ENCODE measurements around the gene SULT1E1.

Gene SULT1E1

DNA sequence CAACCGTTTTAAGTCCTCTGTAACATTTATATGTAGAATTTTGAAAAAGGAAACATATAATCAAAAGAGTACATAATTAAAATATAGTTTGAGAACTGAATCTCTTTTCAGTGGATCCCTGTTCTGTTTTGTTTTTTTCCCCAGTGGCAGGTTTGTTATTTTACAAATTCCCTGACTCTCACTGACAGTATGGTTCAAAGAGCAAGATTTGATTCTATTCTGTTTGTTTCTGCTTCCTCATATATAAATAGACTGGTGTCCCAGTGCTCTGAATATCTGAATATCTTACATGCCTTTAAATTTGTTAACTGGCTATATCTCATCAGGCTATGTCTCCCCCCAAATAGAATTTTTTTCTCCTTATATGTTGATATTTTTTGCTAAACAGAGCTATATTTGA is 16.6 kb downstream of the SULT1E1 start:
- intact Hi-C loops (cut with DNase I; ENCODE audit: low total_unique reads), result no loop called here
- no peaks in the 10 kb centered on the region for H3K4me1 ChIP-seq
- no peak for DNase-seq

DNA sequence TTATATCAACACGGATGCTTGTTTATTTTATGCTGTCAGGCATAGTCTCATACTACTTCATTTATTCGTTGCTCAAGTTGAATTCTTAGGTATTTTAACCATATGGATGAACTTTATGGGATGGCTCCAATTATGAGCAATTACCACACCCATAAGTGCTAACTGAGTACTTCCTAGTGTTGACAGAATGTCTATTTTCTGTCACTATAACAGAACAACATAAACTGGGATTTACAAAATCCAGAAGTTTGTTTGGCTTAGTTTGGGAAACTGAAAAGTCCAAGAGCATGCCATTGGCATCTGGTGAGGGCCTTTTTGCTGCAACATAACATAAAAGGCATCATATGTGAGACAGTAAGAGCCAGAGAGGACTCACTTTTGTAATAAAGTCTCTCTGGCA is 21.0 kb downstream of the SULT1E1 start:
- Histone ChIP-seq H3K36me3 (no peaks in the 10 kb centered on the region), H3K4me3 (no peak overlapping the region), H3K4me1 (no peaks in the 10 kb centered on the region), H3K9me3 (no peaks in the 10 kb centered on the region), H3K27ac (no peak overlapping the region), H3K27me3 (no peaks in the 10 kb centered on the region)
- TF ChIP-seq, protein P1, sequence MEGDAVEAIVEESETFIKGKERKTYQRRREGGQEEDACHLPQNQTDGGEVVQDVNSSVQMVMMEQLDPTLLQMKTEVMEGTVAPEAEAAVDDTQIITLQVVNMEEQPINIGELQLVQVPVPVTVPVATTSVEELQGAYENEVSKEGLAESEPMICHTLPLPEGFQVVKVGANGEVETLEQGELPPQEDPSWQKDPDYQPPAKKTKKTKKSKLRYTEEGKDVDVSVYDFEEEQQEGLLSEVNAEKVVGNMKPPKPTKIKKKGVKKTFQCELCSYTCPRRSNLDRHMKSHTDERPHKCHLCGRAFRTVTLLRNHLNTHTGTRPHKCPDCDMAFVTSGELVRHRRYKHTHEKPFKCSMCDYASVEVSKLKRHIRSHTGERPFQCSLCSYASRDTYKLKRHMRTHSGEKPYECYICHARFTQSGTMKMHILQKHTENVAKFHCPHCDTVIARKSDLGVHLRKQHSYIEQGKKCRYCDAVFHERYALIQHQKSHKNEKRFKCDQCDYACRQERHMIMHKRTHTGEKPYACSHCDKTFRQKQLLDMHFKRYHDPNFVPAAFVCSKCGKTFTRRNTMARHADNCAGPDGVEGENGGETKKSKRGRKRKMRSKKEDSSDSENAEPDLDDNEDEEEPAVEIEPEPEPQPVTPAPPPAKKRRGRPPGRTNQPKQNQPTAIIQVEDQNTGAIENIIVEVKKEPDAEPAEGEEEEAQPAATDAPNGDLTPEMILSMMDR (IDR thresholded peaks at IDR 0.05), result no peak
- intact Hi-C loops (cut with DNase I; ENCODE audit: low total_unique reads), result no loop called here
- DNase-seq, result no peak

More for the DNA sequence above, 16.6 kb downstream of the SULT1E1 start:
- Histone ChIP-seq H3K27me3 (no peaks in the 10 kb centered on the region), H3K36me3 (no peaks in the 10 kb centered on the region), H3K9me3 (no peaks in the 10 kb centered on the region), H3K4me3 (no peak overlapping the region), H3K27ac (no peak overlapping the region)
- TF ChIP-seq, protein P1 (IDR thresholded peaks at IDR 0.05), result no peak

DNA sequence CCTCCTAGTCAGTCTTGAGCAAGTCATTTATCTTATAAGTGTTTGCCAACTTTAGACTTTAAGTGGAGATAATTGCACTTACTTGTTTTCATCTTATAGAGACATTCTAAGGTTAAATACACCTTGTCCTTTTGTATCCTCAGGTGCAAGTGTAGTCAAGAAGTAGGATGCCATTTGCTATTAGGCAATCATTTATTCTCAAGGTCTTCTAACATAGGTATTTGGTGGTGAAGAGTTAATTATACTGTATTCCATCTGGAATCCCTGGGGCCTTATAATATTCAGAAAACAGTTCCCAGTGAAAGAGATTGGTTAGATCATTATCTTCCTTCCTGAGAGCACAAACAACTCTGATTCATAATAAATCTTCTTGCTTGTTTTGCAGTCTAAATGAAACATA is 23.7 kb downstream of the SULT1E1 start:
- H3K27me3 ChIP-seq, result no peaks in the 10 kb centered on the region
- no peak overlapping the region for H3K27ac ChIP-seq
- no peak overlapping the region for H3K4me3 ChIP-seq
- intact Hi-C loops (cut with DNase I; ENCODE audit: low total_unique reads), result no loop called here
- DNase-seq, result no peak
- no peaks in the 10 kb centered on the region for H3K4me1 ChIP-seq
- TF ChIP-seq, protein P1 (IDR thresholded peaks at IDR 0.05), result no peak
- no peaks in the 10 kb centered on the region for H3K36me3 ChIP-seq
- no peaks in the 10 kb centered on the region for H3K9me3 ChIP-seq

DNA sequence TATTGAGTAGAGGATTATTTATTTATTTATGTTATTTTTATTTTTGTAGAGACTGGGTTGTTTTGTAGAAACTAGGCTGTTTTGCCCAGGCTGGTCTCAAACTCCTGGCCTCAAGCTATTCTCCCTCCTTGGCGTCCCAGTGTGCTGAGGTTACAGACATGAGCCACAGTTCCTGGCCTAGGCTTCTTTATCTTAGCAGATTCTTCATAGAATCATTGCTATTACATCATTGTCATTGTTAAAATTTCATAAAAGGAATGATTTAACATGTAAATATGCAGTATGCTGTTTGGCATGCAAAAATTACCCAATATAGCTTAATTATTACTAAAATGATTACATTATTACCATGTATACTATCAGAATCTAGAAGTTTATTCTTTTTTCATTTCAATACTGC is 24.2 kb downstream of the SULT1E1 start:
- TF ChIP-seq, protein P1 (IDR thresholded peaks at IDR 0.05), result no peak
- Histone ChIP-seq H3K36me3 (no peaks in the 10 kb centered on the region), H3K27ac (no peak overlapping the region), H3K4me1 (no peaks in the 10 kb centered on the region), H3K27me3 (no peaks in the 10 kb centered on the region), H3K4me3 (no peak overlapping the region), H3K9me3 (no peaks in the 10 kb centered on the region)
- intact Hi-C loops (cut with DNase I; ENCODE audit: low total_unique reads), result no loop called here
- no peak for DNase-seq

DNA sequence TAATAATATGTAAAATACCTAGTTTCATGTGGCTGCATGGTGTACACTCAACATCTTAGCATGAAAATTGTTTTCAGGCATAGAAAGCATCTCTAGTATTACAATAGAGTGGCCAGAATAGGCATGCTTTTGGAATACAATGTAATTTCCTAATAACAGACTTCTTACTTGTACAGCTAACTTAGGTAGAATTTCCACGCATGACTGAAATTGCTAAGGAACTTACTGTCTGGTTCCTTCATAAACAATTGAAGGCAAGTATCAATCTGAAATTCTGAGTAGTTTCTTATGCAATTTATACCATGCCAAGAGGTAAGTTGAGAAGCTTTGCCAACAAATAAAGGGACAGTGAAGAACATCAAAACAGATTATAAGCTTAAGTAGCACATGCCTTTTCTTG is 26.7 kb downstream of the SULT1E1 start:
- Histone ChIP-seq H3K9me3 (no peaks in the 10 kb centered on the region), H3K36me3 (no peaks in the 10 kb centered on the region), H3K27me3 (no peaks in the 10 kb centered on the region), H3K27ac (no peak overlapping the region), H3K4me3 (no peak overlapping the region), H3K4me1 (peaks cover 0 to 7% (median 2%) of the 10 kb centered on the region in 4 donors)
- intact Hi-C loops (cut with DNase I; ENCODE audit: low total_unique reads), result no loop called here
- no peak for DNase-seq
- TF ChIP-seq, protein P1 (IDR thresholded peaks at IDR 0.05), result no peak
